Measurements from ENCODE around the gene TSHZ1. TPM values are rescaled to one million over a fixed set of nuclear protein-coding genes. Genes with fewer than 3 reads are reported as not detected.

Gene TSHZ1
- polyA plus RNA-seq, 1 of the 3 experiments (the other 2 are of a cell fraction): 2.6 TPM

DNA sequence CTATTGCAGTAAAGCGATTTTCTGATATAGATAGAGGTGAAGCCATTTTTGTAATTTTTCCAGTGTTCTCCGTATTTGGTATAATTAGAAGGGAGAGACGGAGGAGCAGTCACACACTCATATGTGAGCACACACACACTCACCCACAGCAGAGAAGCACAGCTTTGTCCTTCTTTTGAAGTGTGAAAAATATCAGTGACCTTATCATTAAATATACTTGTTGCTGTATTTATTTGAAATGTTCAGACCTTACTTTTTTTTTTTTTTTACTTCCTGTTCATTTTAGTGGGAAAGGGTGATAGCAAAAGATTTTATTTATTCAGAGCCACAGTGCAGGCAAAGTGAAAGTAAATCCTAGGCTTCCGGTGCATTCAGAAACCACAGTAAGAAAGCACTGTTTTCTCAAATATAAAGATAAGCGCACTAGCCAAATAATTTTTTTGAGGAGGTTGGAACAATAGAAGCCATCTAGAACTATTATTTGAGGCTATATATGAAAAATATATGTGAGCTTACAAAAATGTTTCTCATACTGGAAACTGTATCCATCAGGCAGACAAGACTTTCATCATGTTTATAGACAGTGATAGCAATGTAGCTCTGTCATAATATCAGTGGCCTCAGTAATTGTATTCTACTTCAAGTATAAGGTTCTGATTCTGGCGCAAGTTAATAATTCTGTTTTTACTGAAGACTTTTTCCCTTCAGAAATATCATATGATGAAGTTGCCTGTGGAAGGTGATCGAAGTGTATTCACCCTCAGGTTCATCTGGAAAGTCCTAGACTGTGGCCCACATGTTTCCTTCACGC is 37.2 kb downstream of the TSHZ1 start:
- H3K4me1 ChIP-seq (ENCODE audit: control insufficient read depth in 1 of 2, insufficient read depth in 2 of 2, low read depth in 1 of 2, low read length in 1 of 2): peaks cover 0 to 53% of the 10 kb centered on the region in 2 experiments; a peak in 2 of 4 replicates
- H4K20me1 ChIP-seq (ENCODE audit: insufficient read depth): no peaks in the 10 kb centered on the region
- H3K27ac ChIP-seq (ENCODE audit: low read depth in 2 of 2, low read length in 1 of 2): peak overlapping the region; percentile 64 to 88
- no peaks in the 10 kb centered on the region for H3K36me3 ChIP-seq (replicated peaks in 1 of 2; ENCODE audit: control insufficient read depth in 1 of 2, insufficient read depth in 2 of 2, low read length in 1 of 2)
- peak overlapping the region; percentile 59 for H3K9ac ChIP-seq
- CTCF ChIA-PET: interaction anchor here (1.6 kb wide), 1 partner anchor 44 kb away, joined by 3 read pairs; no protein-coding TSS in a partner anchor
- H3K4me2 ChIP-seq: peak overlapping the region; percentile 74
- no peaks in the 10 kb centered on the region for H3K27me3 ChIP-seq (ENCODE audit: insufficient read depth)
- H3F3A ChIP-seq (replicated peaks; ENCODE audit: insufficient read depth): peaks cover 7% of the 10 kb centered on the region
- POLR2A ChIA-PET: interaction anchor here (0.6 kb wide), 1 partner anchor 60 kb away, joined by 3 read pairs; no protein-coding TSS in a partner anchor
- 0 out of 2 replicates have a peak, but pooled peaks cover 1% of the 10 kb centered on the region for H3K79me2 ChIP-seq (ENCODE audit: insufficient read depth)
- no peak for TF ChIP-seq TAF1 (IDR thresholded peaks at IDR 0.05; ENCODE audit: borderline replicate concordance, low read depth, low read length)
- TF ChIP-seq, protein P1, sequence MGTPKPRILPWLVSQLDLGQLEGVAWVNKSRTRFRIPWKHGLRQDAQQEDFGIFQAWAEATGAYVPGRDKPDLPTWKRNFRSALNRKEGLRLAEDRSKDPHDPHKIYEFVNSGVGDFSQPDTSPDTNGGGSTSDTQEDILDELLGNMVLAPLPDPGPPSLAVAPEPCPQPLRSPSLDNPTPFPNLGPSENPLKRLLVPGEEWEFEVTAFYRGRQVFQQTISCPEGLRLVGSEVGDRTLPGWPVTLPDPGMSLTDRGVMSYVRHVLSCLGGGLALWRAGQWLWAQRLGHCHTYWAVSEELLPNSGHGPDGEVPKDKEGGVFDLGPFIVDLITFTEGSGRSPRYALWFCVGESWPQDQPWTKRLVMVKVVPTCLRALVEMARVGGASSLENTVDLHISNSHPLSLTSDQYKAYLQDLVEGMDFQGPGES (IDR thresholded peaks at IDR 0.05; ENCODE audit: low read depth, low read length): no peak
- peak overlapping the region; percentile 42 to 56 for H3K4me3 ChIP-seq (ENCODE audit: low read depth in 2 of 2, low read length in 1 of 2)
- DNase-seq: no peak
- peak overlapping the region; percentile 74 for H2AFZ ChIP-seq (ENCODE audit: low read depth)
- no peaks in the 10 kb centered on the region for H3K9me3 ChIP-seq
- H3K9me2 ChIP-seq: no peaks in the 10 kb centered on the region
- 39% methylated on average over 8 of the region's 8 CpGs for WGBS (ENCODE audit: low lambda C conversion rate)

DNA sequence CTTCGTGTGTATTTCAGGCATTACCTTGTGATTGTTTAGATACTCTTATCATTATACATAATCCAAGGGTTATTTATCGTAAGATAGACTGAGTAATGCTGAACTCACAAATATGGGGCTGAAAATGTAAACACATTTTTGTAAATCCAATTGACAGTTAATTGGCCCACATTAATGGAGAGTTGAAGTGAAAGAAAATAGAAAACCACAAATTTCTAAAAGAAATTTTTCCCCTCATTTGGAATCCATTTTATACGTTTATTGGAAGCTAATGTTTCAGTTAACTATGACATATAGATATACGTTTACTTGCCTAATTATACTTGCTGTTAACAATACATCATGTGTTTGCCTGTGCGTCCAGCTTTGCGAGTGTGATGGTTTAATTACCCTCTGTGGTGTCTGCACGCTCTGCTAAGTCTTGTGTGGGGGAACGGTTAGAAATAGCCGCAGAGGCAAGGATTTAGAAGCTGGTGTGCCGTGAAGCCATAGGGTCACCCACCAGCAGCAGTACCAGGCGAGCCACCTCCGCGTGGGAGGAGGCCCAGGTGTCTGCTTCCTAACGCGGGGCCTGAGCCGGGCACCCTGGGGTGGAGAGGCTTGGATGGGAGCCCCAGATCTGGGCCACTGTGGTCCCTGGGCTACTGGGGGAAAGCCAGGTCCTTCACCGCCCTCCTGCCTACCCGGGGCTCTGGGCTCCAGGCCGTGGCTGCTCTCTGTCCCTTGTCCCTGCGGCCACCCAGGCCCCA is 38.0 kb downstream of the TSHZ1 start:
- Histone ChIP-seq H4K20me1 (ENCODE audit: insufficient read depth) (no peaks in the 10 kb centered on the region), H2AFZ (ENCODE audit: low read depth) (peak overlapping the region; percentile 74; the same call in 1 of the 2 replicates), H3K27me3 (ENCODE audit: insufficient read depth) (no peaks in the 10 kb centered on the region), H3K4me2 (peak overlapping the region; percentile 74), H3K9ac (0 out of 2 replicates have a peak overlapping the region, but pooled peaks have one; percentile 59), H3K9me3 (no peaks in the 10 kb centered on the region), H3K27ac (ENCODE audit: low read depth in 2 of 2, low read length in 1 of 2) (peak overlapping the region; percentile 64 to 88; a peak in 3 of 4 replicates), H3K9me2 (no peaks in the 10 kb centered on the region), H3K36me3 (replicated peaks in 1 of 2; ENCODE audit: control insufficient read depth in 1 of 2, insufficient read depth in 2 of 2, low read length in 1 of 2) (no peaks in the 10 kb centered on the region), H3K79me2 (ENCODE audit: insufficient read depth) (no peaks in the 10 kb centered on the region), H3K4me1 (ENCODE audit: control insufficient read depth in 1 of 2, insufficient read depth in 2 of 2, low read depth in 1 of 2, low read length in 1 of 2) (peaks cover 0 to 56% of the 10 kb centered on the region in 2 experiments; a peak in 2 of 4 replicates), H3K4me3 (ENCODE audit: low read depth in 2 of 2, low read length in 1 of 2) (peak overlapping the region; percentile 42 to 56; a peak in 3 of 4 replicates), H3F3A (replicated peaks; ENCODE audit: insufficient read depth) (peaks cover 7% of the 10 kb centered on the region)
- CTCF ChIA-PET: interaction anchor here (1.6 kb wide), 1 partner anchor 45 kb away, joined by 3 read pairs; no protein-coding TSS in a partner anchor
- POLR2A ChIA-PET: no interaction called here
- 94% methylated on average over 14 of the region's 20 CpGs for WGBS (ENCODE audit: low lambda C conversion rate)
- DNase-seq: no peak
- no peak for TF ChIP-seq JUND (IDR thresholded peaks at IDR 0.05)
- no peak for TF ChIP-seq CHD2 (IDR thresholded peaks at IDR 0.05; ENCODE audit: low read length, partially characterized antibody)
- TF ChIP-seq, protein P2, sequence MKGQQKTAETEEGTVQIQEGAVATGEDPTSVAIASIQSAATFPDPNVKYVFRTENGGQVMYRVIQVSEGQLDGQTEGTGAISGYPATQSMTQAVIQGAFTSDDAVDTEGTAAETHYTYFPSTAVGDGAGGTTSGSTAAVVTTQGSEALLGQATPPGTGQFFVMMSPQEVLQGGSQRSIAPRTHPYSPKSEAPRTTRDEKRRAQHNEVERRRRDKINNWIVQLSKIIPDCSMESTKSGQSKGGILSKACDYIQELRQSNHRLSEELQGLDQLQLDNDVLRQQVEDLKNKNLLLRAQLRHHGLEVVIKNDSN (IDR thresholded peaks at IDR 0.05; ENCODE audit: borderline replicate concordance, low read depth): no peak
- no peak for TF ChIP-seq NFIC (IDR thresholded peaks at IDR 0.05; ENCODE audit: borderline replicate concordance)
- no peak for TF ChIP-seq SIN3A (IDR thresholded peaks at IDR 0.05; ENCODE audit: borderline replicate concordance, low read depth, low read length)
- TF ChIP-seq, protein P3, sequence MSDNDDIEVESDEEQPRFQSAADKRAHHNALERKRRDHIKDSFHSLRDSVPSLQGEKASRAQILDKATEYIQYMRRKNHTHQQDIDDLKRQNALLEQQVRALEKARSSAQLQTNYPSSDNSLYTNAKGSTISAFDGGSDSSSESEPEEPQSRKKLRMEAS (IDR thresholded peaks at IDR 0.05; ENCODE audit: low read depth): no peak
- TF ChIP-seq, protein P4, sequence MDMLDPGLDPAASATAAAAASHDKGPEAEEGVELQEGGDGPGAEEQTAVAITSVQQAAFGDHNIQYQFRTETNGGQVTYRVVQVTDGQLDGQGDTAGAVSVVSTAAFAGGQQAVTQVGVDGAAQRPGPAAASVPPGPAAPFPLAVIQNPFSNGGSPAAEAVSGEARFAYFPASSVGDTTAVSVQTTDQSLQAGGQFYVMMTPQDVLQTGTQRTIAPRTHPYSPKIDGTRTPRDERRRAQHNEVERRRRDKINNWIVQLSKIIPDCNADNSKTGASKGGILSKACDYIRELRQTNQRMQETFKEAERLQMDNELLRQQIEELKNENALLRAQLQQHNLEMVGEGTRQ (IDR thresholded peaks at IDR 0.05; ENCODE audit: borderline replicate concordance, low read depth, low read length): no peak
- no peak for TF ChIP-seq MXI1 (IDR thresholded peaks at IDR 0.05; ENCODE audit: low read depth, low read length)
- no peak for TF ChIP-seq RFX5 (IDR thresholded peaks at IDR 0.05; ENCODE audit: low read length)
- TF ChIP-seq NRF1 (IDR thresholded peaks at IDR 0.05; ENCODE audit: low read depth, low read length): no peak
- TF ChIP-seq, protein P5, sequence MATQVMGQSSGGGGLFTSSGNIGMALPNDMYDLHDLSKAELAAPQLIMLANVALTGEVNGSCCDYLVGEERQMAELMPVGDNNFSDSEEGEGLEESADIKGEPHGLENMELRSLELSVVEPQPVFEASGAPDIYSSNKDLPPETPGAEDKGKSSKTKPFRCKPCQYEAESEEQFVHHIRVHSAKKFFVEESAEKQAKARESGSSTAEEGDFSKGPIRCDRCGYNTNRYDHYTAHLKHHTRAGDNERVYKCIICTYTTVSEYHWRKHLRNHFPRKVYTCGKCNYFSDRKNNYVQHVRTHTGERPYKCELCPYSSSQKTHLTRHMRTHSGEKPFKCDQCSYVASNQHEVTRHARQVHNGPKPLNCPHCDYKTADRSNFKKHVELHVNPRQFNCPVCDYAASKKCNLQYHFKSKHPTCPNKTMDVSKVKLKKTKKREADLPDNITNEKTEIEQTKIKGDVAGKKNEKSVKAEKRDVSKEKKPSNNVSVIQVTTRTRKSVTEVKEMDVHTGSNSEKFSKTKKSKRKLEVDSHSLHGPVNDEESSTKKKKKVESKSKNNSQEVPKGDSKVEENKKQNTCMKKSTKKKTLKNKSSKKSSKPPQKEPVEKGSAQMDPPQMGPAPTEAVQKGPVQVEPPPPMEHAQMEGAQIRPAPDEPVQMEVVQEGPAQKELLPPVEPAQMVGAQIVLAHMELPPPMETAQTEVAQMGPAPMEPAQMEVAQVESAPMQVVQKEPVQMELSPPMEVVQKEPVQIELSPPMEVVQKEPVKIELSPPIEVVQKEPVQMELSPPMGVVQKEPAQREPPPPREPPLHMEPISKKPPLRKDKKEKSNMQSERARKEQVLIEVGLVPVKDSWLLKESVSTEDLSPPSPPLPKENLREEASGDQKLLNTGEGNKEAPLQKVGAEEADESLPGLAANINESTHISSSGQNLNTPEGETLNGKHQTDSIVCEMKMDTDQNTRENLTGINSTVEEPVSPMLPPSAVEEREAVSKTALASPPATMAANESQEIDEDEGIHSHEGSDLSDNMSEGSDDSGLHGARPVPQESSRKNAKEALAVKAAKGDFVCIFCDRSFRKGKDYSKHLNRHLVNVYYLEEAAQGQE (IDR thresholded peaks at IDR 0.05; ENCODE audit: low read depth, low read length): no peak
- TF ChIP-seq, protein P6, sequence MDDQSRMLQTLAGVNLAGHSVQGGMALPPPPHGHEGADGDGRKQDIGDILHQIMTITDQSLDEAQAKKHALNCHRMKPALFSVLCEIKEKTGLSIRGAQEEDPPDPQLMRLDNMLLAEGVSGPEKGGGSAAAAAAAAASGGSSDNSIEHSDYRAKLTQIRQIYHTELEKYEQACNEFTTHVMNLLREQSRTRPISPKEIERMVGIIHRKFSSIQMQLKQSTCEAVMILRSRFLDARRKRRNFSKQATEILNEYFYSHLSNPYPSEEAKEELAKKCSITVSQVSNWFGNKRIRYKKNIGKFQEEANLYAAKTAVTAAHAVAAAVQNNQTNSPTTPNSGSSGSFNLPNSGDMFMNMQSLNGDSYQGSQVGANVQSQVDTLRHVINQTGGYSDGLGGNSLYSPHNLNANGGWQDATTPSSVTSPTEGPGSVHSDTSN (IDR thresholded peaks at IDR 0.05): no peak
- TF ChIP-seq EZH2phosphoT487 (IDR thresholded peaks at IDR 0.05; ENCODE audit: borderline replicate concordance, low read depth): no peak
- no peak for TF ChIP-seq TAF1 (IDR thresholded peaks at IDR 0.05; ENCODE audit: borderline replicate concordance, low read depth, low read length)

Measured in SK-N-SH (cell line).